ENCODE measurements around the gene CD180. TPM values are rescaled to one million over a fixed set of nuclear protein-coding genes. Genes with fewer than 3 reads are reported as not detected.

The CD180 gene
- total RNA-seq, 1 experiment from 2014 or later, result not detected

DNA sequence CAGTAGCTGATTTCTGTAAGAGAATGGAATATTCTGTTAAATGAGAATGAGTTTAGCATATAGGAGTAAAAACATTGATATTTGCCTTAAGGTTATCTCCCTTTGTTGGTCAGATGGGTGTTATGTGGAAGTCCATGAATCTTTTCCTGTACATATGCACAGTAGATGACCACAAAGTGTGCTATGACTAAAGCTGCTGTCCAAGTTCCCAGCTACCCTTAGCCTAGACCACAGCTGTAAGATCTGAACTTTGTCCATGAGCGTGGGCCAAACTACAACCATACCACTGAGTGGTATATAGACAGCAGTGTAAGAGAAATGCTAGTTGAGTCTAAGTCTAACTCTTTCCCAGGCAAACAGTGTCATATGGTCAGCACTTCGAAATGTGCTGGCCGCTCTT lies 48.8 kb downstream of the CD180 start:
- Mint-ChIP-seq H3K27ac (ENCODE audit: unreplicated experiment) (no peak overlapping the region), H3K36me3 (ENCODE audit: insufficient read depth, unreplicated experiment) (peaks cover 40% of the 10 kb centered on the region), H3K27me3 (ENCODE audit: insufficient read depth, unreplicated experiment) (no peaks in the 10 kb centered on the region), H3K4me1 (ENCODE audit: low read depth, unreplicated experiment) (peaks cover 14% of the 10 kb centered on the region), H3K4me3 (ENCODE audit: unreplicated experiment) (no peak overlapping the region), H3K9me3 (ENCODE audit: unreplicated experiment) (no peaks in the 10 kb centered on the region)
- H3K4me3 ChIP-seq (ENCODE audit: low read depth, low read length), result no peak overlapping the region
- no TSS peak for BruUV-seq (replicated peaks)
- no peaks in the 10 kb centered on the region for H3K9me3 ChIP-seq
- ChIA-PET POLR2A (no interaction called here), CTCF (no interaction called here)
- H3K27me3 ChIP-seq (replicated peaks; ENCODE audit: control insufficient read depth, insufficient read depth, low read length), result no peaks in the 10 kb centered on the region
- TF ChIP-seq, protein P1, sequence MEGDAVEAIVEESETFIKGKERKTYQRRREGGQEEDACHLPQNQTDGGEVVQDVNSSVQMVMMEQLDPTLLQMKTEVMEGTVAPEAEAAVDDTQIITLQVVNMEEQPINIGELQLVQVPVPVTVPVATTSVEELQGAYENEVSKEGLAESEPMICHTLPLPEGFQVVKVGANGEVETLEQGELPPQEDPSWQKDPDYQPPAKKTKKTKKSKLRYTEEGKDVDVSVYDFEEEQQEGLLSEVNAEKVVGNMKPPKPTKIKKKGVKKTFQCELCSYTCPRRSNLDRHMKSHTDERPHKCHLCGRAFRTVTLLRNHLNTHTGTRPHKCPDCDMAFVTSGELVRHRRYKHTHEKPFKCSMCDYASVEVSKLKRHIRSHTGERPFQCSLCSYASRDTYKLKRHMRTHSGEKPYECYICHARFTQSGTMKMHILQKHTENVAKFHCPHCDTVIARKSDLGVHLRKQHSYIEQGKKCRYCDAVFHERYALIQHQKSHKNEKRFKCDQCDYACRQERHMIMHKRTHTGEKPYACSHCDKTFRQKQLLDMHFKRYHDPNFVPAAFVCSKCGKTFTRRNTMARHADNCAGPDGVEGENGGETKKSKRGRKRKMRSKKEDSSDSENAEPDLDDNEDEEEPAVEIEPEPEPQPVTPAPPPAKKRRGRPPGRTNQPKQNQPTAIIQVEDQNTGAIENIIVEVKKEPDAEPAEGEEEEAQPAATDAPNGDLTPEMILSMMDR (IDR thresholded peaks at IDR 0.05; ENCODE audit: insufficient read depth in 1 of 2, low read depth in 1 of 2, low read length in 1 of 2, severe bottlenecking in 1 of 2, unreplicated experiment in 1 of 2), result no peak
- H3K4me1 ChIP-seq, result peaks cover 18% of the 10 kb centered on the region
- H3K36me3 ChIP-seq (ENCODE audit: control insufficient read depth, insufficient read depth, low read length), result peaks cover 3% of the 10 kb centered on the region; the same call in 1 of the 2 replicates
- no peak for DNase-seq
- intact Hi-C loops (cut with micrococcal nuclease; ENCODE audit: unreplicated experiment), result no loop called here

DNA sequence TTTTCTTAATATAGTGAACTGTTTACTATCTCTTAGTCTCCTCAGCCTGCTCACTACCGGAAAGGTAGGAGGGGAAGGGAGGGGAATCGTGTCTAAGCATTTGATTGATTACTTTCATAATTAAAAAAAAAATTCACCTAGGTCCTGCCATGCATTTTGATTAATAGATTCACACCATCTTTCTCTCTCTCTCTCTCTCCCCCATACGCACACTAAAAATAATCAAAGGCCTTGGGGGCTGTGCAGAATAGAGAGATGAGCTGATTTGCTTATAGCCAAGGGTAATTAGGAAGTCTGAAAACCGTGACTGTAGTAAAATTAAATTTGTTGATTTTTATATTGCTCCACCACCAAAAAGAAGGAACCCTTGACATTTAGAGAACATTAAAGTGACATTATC lies 49.6 kb downstream of the CD180 start:
- POLR2A ChIA-PET, result interaction anchor here (0.6 kb wide), 1 partner anchor 187 kb away, joined by 3 read pairs; no protein-coding TSS in a partner anchor
- DNase-seq, result no peak

DNA sequence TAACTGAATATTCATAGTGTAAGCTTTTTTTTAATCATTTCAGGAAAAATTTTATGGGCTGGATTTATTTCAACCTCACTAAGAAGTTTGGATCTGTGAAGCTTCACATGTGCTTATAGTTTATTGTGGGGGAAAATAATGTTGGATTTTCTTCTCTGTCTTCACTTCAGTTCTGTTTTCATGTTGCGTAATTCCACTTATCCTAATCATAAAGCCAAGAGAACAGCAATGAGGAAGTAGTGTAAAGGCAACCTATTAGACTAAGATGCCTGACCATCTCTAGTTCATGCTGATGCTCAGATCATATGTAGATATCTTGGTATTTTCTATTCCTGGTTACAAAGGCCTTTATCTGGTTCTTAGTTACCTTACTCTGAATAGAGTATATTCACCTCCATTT lies 50.0 kb downstream of the CD180 start:
- H3K36me3 ChIP-seq (ENCODE audit: control insufficient read depth, insufficient read depth, low read length), result peaks cover 3% of the 10 kb centered on the region; the same call in 1 of the 2 replicates
- CTCF ChIA-PET, result no interaction called here
- H3K4me3 ChIP-seq (ENCODE audit: low read depth, low read length), result no peak overlapping the region
- H3K4me1 ChIP-seq, result peaks cover 18% of the 10 kb centered on the region
- TF ChIP-seq, protein P1 (IDR thresholded peaks at IDR 0.05; ENCODE audit: insufficient read depth in 1 of 2, low read depth in 1 of 2, low read length in 1 of 2, severe bottlenecking in 1 of 2, unreplicated experiment in 1 of 2), result no peak
- H3K9me3 Mint-ChIP-seq (ENCODE audit: unreplicated experiment), result no peaks in the 10 kb centered on the region
- no peak for DNase-seq
- no peaks in the 10 kb centered on the region for H3K27me3 Mint-ChIP-seq (ENCODE audit: insufficient read depth, unreplicated experiment)
- intact Hi-C loops (cut with micrococcal nuclease; ENCODE audit: unreplicated experiment), result no loop called here
- no TSS peak for BruUV-seq (replicated peaks)
- H3K27me3 ChIP-seq (replicated peaks; ENCODE audit: control insufficient read depth, insufficient read depth, low read length), result no peaks in the 10 kb centered on the region
- H3K4me1 Mint-ChIP-seq (ENCODE audit: low read depth, unreplicated experiment), result peaks cover 14% of the 10 kb centered on the region
- H3K36me3 Mint-ChIP-seq (ENCODE audit: insufficient read depth, unreplicated experiment), result peaks cover 49% of the 10 kb centered on the region
- POLR2A ChIA-PET, result no interaction called here
- no peak overlapping the region for H3K27ac Mint-ChIP-seq (ENCODE audit: unreplicated experiment)
- H3K9me3 ChIP-seq, result no peaks in the 10 kb centered on the region
- no peak overlapping the region for H3K4me3 Mint-ChIP-seq (ENCODE audit: unreplicated experiment)

More for the DNA sequence above, 49.6 kb downstream of the CD180 start:
- TF ChIP-seq, protein P1 (IDR thresholded peaks at IDR 0.05; ENCODE audit: insufficient read depth in 1 of 2, low read depth in 1 of 2, low read length in 1 of 2, severe bottlenecking in 1 of 2, unreplicated experiment in 1 of 2), result no peak
- Mint-ChIP-seq H3K27me3 (ENCODE audit: insufficient read depth, unreplicated experiment) (no peaks in the 10 kb centered on the region), H3K9me3 (ENCODE audit: unreplicated experiment) (no peaks in the 10 kb centered on the region), H3K36me3 (ENCODE audit: insufficient read depth, unreplicated experiment) (peaks cover 47% of the 10 kb centered on the region), H3K4me1 (ENCODE audit: low read depth, unreplicated experiment) (peaks cover 14% of the 10 kb centered on the region), H3K4me3 (ENCODE audit: unreplicated experiment) (no peak overlapping the region), H3K27ac (ENCODE audit: unreplicated experiment) (no peak overlapping the region)
- CTCF ChIA-PET, result no interaction called here
- BruUV-seq (replicated peaks), result no TSS peak
- intact Hi-C loops (cut with micrococcal nuclease; ENCODE audit: unreplicated experiment), result no loop called here
- H3K4me1 ChIP-seq, result peaks cover 18% of the 10 kb centered on the region
- peaks cover 3% of the 10 kb centered on the region; the same call in 1 of the 2 replicates for H3K36me3 ChIP-seq (ENCODE audit: control insufficient read depth, insufficient read depth, low read length)
- H3K27me3 ChIP-seq (replicated peaks; ENCODE audit: control insufficient read depth, insufficient read depth, low read length), result no peaks in the 10 kb centered on the region
- H3K4me3 ChIP-seq (ENCODE audit: low read depth, low read length), result no peak overlapping the region
- H3K9me3 ChIP-seq, result no peaks in the 10 kb centered on the region

Measured in Caco-2 (cell line).